ENCODE results near the gene SOX2. TPM values are rescaled to one million over a fixed set of nuclear protein-coding genes. Genes with fewer than 3 reads are reported as not detected.
A peak's percentile ranks its signal among the peaks of the same experiment; 100 is the strongest.

The SOX2 gene
- total RNA-seq, 1 experiment from 2014 or later = 189 TPM

DNA sequence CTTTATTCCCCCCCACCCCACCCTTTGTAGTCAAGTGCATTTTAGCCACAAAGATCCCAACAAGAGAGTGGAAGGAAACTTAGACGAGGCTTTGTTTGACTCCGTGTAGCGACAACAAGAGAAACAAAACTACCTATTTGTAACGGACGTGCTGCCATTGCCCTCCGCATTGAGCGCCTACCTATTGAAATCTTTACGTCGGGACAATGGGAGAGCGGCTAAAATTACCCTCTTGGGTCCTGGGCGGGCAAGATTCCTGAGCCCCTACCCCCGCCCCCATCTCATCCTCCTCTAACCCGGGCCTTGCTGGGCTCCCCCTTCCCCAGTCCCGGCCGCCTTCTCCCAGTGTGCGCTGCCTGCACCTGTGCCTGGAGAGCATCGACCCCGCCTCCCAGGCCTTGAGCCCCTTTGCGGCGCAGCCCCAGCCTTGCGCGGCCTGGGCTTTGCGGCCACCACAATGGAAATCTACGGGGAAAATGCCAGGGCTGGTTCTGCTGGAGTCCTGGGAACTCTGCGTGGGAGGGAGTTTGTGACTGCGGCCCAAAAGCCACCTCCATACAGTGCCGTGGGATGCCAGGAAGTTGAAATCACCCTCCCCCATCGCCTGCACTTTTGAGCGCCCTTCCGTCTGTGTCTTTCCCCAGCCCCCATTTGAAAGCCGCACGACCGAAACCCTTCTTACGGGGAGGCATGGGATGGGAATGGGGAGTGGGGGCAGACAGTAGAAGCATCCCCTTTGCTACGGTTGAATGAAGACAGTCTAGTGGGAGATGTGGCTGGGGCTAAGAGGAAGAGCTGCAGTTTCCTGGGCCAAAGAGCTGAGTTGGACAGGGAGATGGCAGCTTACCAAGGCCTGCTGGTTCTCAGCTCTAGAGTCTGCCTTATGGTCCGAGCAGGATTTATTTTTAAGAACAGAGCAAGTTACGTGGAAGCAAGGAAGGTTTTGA lies 1.1 kb upstream of the SOX2 start:
- H3K9me3 Mint-ChIP-seq = no peaks in the 10 kb centered on the region
- CTCF ChIA-PET = interaction anchor here (1.0 to 1.8 kb wide), 2 partner anchors 10 to 184 kb away, joined by 4 to 11 read pairs; no protein-coding TSS in a partner anchor
- POLR2A ChIA-PET = interaction anchor here (1.0 kb wide), 2 partner anchors 9 to 16 kb away, joined by 3 to 6 read pairs; no protein-coding TSS in a partner anchor
- peaks cover 32% of the 10 kb centered on the region for H3K36me3 Mint-ChIP-seq
- DNase-seq (ENCODE audit: low spot score) = peak; percentile 88
- peaks cover 42% of the 10 kb centered on the region for H3K4me1 Mint-ChIP-seq
- no peak overlapping the region for H3K27ac Mint-ChIP-seq
- H3K27me3 Mint-ChIP-seq (ENCODE audit: low read depth) = peaks cover 4% of the 10 kb centered on the region
- peak; percentile 76 for ATAC-seq
- no peak overlapping the region for H3K4me3 Mint-ChIP-seq
- TF ChIP-seq ETV6 (CRISPR knock-in tag; IDR thresholded peaks at IDR 0.05) (peak; percentile 72; the same call in 1 of the 2 replicates), JUN (CRISPR knock-in tag; IDR thresholded peaks at IDR 0.05) (peak; percentile 57; the same call in 1 of the 2 replicates), KAT7 (CRISPR knock-in tag; IDR thresholded peaks at IDR 0.05; ENCODE audit: borderline replicate concordance) (peak; percentile 69; the same call in 1 of the 2 replicates), FOXP1 (CRISPR knock-in tag; IDR thresholded peaks at IDR 0.05; ENCODE audit: borderline replicate concordance) (peak; percentile 57; the same call in 1 of the 2 replicates), ZNF423 (CRISPR knock-in tag; IDR thresholded peaks at IDR 0.05) (peak; percentile 12; the same call in 1 of the 2 replicates), NFE2L1 (CRISPR knock-in tag; IDR thresholded peaks at IDR 0.05) (peak; percentile 52; the same call in 1 of the 2 replicates), ZNF121 (CRISPR knock-in tag; IDR thresholded peaks at IDR 0.05) (peak; percentile 3; the same call in 1 of the 2 replicates), TEAD4 (CRISPR knock-in tag; IDR thresholded peaks at IDR 0.05) (no peak), CBFB (CRISPR knock-in tag; IDR thresholded peaks at IDR 0.05; ENCODE audit: low read depth) (0 out of 2 replicates have a peak, but pooled peaks have one; percentile 53), SMAD4 (CRISPR knock-in tag; IDR thresholded peaks at IDR 0.05) (0 out of 2 replicates have a peak, but pooled peaks have one; percentile 38)
- TF ChIP-seq, protein P1, sequence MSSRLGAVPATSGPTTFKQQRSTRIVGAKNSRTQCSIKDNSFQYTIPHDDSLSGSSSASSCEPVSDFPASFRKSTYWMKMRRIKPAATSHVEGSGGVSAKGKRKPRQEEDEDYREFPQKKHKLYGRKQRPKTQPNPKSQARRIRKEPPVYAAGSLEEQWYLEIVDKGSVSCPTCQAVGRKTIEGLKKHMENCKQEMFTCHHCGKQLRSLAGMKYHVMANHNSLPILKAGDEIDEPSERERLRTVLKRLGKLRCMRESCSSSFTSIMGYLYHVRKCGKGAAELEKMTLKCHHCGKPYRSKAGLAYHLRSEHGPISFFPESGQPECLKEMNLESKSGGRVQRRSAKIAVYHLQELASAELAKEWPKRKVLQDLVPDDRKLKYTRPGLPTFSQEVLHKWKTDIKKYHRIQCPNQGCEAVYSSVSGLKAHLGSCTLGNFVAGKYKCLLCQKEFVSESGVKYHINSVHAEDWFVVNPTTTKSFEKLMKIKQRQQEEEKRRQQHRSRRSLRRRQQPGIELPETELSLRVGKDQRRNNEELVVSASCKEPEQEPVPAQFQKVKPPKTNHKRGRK (CRISPR knock-in tag; IDR thresholded peaks at IDR 0.05; ENCODE audit: borderline replicate concordance) = no peak
- TF ChIP-seq, protein P2, sequence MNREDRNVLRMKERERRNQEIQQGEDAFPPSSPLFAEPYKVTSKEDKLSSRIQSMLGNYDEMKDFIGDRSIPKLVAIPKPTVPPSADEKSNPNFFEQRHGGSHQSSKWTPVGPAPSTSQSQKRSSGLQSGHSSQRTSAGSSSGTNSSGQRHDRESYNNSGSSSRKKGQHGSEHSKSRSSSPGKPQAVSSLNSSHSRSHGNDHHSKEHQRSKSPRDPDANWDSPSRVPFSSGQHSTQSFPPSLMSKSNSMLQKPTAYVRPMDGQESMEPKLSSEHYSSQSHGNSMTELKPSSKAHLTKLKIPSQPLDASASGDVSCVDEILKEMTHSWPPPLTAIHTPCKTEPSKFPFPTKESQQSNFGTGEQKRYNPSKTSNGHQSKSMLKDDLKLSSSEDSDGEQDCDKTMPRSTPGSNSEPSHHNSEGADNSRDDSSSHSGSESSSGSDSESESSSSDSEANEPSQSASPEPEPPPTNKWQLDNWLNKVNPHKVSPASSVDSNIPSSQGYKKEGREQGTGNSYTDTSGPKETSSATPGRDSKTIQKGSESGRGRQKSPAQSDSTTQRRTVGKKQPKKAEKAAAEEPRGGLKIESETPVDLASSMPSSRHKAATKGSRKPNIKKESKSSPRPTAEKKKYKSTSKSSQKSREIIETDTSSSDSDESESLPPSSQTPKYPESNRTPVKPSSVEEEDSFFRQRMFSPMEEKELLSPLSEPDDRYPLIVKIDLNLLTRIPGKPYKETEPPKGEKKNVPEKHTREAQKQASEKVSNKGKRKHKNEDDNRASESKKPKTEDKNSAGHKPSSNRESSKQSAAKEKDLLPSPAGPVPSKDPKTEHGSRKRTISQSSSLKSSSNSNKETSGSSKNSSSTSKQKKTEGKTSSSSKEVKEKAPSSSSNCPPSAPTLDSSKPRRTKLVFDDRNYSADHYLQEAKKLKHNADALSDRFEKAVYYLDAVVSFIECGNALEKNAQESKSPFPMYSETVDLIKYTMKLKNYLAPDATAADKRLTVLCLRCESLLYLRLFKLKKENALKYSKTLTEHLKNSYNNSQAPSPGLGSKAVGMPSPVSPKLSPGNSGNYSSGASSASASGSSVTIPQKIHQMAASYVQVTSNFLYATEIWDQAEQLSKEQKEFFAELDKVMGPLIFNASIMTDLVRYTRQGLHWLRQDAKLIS (CRISPR knock-in tag; IDR thresholded peaks at IDR 0.05; ENCODE audit: borderline replicate concordance) = peak; percentile 96
- TF ChIP-seq, protein P3, sequence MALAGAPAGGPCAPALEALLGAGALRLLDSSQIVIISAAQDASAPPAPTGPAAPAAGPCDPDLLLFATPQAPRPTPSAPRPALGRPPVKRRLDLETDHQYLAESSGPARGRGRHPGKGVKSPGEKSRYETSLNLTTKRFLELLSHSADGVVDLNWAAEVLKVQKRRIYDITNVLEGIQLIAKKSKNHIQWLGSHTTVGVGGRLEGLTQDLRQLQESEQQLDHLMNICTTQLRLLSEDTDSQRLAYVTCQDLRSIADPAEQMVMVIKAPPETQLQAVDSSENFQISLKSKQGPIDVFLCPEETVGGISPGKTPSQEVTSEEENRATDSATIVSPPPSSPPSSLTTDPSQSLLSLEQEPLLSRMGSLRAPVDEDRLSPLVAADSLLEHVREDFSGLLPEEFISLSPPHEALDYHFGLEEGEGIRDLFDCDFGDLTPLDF (CRISPR knock-in tag; IDR thresholded peaks at IDR 0.05) = no peak
- TF ChIP-seq, protein P4, sequence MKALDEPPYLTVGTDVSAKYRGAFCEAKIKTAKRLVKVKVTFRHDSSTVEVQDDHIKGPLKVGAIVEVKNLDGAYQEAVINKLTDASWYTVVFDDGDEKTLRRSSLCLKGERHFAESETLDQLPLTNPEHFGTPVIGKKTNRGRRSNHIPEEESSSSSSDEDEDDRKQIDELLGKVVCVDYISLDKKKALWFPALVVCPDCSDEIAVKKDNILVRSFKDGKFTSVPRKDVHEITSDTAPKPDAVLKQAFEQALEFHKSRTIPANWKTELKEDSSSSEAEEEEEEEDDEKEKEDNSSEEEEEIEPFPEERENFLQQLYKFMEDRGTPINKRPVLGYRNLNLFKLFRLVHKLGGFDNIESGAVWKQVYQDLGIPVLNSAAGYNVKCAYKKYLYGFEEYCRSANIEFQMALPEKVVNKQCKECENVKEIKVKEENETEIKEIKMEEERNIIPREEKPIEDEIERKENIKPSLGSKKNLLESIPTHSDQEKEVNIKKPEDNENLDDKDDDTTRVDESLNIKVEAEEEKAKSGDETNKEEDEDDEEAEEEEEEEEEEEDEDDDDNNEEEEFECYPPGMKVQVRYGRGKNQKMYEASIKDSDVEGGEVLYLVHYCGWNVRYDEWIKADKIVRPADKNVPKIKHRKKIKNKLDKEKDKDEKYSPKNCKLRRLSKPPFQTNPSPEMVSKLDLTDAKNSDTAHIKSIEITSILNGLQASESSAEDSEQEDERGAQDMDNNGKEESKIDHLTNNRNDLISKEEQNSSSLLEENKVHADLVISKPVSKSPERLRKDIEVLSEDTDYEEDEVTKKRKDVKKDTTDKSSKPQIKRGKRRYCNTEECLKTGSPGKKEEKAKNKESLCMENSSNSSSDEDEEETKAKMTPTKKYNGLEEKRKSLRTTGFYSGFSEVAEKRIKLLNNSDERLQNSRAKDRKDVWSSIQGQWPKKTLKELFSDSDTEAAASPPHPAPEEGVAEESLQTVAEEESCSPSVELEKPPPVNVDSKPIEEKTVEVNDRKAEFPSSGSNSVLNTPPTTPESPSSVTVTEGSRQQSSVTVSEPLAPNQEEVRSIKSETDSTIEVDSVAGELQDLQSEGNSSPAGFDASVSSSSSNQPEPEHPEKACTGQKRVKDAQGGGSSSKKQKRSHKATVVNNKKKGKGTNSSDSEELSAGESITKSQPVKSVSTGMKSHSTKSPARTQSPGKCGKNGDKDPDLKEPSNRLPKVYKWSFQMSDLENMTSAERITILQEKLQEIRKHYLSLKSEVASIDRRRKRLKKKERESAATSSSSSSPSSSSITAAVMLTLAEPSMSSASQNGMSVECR (CRISPR knock-in tag; IDR thresholded peaks at IDR 0.05; ENCODE audit: borderline replicate concordance) = peak; percentile 85; the same call in 1 of the 2 replicates
- TF ChIP-seq, protein P5, sequence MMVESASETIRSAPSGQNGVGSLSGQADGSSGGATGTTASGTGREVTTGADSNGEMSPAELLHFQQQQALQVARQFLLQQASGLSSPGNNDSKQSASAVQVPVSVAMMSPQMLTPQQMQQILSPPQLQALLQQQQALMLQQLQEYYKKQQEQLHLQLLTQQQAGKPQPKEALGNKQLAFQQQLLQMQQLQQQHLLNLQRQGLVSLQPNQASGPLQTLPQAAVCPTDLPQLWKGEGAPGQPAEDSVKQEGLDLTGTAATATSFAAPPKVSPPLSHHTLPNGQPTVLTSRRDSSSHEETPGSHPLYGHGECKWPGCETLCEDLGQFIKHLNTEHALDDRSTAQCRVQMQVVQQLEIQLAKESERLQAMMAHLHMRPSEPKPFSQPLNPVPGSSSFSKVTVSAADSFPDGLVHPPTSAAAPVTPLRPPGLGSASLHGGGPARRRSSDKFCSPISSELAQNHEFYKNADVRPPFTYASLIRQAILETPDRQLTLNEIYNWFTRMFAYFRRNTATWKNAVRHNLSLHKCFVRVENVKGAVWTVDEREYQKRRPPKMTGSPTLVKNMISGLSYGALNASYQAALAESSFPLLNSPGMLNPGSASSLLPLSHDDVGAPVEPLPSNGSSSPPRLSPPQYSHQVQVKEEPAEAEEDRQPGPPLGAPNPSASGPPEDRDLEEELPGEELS (CRISPR knock-in tag; IDR thresholded peaks at IDR 0.05) = peak; percentile 48; the same call in 1 of the 2 replicates
- TF ChIP-seq, protein P6, sequence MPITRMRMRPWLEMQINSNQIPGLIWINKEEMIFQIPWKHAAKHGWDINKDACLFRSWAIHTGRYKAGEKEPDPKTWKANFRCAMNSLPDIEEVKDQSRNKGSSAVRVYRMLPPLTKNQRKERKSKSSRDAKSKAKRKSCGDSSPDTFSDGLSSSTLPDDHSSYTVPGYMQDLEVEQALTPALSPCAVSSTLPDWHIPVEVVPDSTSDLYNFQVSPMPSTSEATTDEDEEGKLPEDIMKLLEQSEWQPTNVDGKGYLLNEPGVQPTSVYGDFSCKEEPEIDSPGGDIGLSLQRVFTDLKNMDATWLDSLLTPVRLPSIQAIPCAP (CRISPR knock-in tag; IDR thresholded peaks at IDR 0.05) = 0 out of 2 replicates have a peak, but pooled peaks have one; percentile 23
- TF ChIP-seq, protein P7, sequence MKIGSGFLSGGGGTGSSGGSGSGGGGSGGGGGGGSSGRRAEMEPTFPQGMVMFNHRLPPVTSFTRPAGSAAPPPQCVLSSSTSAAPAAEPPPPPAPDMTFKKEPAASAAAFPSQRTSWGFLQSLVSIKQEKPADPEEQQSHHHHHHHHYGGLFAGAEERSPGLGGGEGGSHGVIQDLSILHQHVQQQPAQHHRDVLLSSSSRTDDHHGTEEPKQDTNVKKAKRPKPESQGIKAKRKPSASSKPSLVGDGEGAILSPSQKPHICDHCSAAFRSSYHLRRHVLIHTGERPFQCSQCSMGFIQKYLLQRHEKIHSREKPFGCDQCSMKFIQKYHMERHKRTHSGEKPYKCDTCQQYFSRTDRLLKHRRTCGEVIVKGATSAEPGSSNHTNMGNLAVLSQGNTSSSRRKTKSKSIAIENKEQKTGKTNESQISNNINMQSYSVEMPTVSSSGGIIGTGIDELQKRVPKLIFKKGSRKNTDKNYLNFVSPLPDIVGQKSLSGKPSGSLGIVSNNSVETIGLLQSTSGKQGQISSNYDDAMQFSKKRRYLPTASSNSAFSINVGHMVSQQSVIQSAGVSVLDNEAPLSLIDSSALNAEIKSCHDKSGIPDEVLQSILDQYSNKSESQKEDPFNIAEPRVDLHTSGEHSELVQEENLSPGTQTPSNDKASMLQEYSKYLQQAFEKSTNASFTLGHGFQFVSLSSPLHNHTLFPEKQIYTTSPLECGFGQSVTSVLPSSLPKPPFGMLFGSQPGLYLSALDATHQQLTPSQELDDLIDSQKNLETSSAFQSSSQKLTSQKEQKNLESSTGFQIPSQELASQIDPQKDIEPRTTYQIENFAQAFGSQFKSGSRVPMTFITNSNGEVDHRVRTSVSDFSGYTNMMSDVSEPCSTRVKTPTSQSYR (CRISPR knock-in tag; IDR thresholded peaks at IDR 0.05) = peak; percentile 86

Data from WTC11 (cell line).